ENCODE measurements around the gene TENM4.
A peak's percentile ranks its signal among the peaks of the same experiment; 100 is the strongest.

Gene TENM4

DNA sequence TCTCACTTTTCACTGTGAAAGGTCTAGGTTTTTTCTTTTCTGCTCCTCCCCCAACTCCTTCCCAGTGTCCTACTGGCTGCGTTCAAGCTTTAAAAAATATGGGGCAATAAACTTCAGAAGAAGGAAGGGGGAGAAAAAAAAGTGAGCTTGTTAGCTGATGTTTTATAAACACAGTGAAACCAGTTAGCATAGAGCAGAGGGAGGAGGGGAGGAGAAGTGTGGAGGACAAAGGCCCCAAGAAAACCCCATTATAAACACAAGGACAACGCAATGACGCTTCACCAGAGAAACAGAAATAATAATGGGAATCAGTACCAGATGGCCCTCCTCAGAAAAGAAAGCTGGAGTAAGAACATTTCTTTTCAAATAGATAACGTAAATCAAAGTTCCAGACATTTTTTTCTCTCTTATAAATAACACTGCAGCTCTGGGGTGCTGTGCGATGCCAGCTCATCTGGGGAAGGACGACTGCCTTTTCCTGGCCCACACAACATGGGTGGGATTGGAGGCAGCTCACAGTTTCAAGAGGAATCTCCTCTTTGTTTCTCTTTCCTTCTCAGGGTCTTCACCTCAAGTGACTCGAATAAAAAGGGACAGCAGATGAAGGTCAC is 630.8 kb downstream of the TENM4 start:
- Histone ChIP-seq H3K4me3 (ENCODE audit: insufficient read depth, low read depth, low read length) (no peak overlapping the region), H3K36me3 (ENCODE audit: control insufficient read depth, insufficient read depth, low read length) (peaks cover 18% of the 10 kb centered on the region), H3K27ac (ENCODE audit: insufficient read depth, low read depth, low read length, poor library complexity, severe bottlenecking) (peak overlapping the region; percentile 61), H3K27me3 (ENCODE audit: control insufficient read depth, insufficient read depth, low read length, poor library complexity, severe bottlenecking) (no peaks in the 10 kb centered on the region), H3K9me3 (ENCODE audit: control insufficient read depth, low read length) (no peaks in the 10 kb centered on the region), H3K4me1 (ENCODE audit: control insufficient read depth, insufficient read depth, low read length) (peaks cover 18% of the 10 kb centered on the region)
- WGBS, 2 experiments: 79 to 82% methylated on average over 5 to 7 of the region's 7 CpGs

DNA sequence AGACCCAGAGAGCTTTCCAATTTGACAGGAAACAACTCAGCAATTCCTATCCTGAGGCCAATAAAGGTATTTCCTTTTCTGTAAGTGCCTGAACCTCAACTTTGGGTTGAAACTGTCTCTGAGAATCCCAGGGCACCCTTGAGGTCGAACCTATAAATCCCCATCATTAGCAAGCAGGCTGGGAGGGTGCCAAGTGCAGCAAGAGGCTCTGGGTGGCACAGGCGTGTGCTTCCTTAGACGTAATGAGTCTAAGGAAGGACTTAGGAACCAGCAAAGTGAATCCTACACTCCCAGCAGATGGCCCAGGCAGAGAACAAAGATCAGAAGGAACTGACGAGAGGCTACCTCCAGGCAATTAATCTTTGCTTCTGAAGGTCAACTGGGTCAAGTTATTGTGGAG is 631.9 kb downstream of the TENM4 start:
- Histone ChIP-seq H3K27me3 (ENCODE audit: control insufficient read depth, insufficient read depth, low read length, poor library complexity, severe bottlenecking) (no peaks in the 10 kb centered on the region), H3K27ac (ENCODE audit: insufficient read depth, low read depth, low read length, poor library complexity, severe bottlenecking) (no peak overlapping the region), H3K4me1 (ENCODE audit: control insufficient read depth, insufficient read depth, low read length) (peaks cover 18% of the 10 kb centered on the region), H3K4me3 (ENCODE audit: insufficient read depth, low read depth, low read length) (no peak overlapping the region), H3K36me3 (ENCODE audit: control insufficient read depth, insufficient read depth, low read length) (peaks cover 18% of the 10 kb centered on the region), H3K9me3 (ENCODE audit: control insufficient read depth, low read length) (no peaks in the 10 kb centered on the region)
- 80 to 89% methylated on average over 4 of the region's 4 CpGs for WGBS, 2 experiments

DNA sequence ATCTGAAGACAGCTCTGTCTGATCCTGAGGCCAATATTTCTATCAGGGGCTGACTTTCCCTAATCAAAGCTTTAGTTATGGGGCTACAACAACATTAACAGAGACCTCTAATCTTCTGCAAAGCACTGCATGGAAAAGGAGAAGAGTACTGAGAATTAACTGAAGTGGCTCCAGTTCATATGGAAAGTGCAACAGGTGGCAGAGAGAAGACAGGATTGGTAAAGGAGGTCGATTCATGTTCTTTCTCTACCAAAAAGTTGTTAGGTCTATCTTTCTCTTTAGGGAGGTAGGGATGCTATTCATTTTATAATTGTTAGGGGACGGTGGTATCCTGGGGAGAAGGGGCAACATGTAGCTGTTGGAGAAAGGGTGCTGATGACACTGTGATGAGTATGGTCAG is 633.5 kb downstream of the TENM4 start:
- Histone ChIP-seq H3K4me1 (ENCODE audit: control insufficient read depth, insufficient read depth, low read length) (peaks cover 21% of the 10 kb centered on the region), H3K36me3 (ENCODE audit: control insufficient read depth, insufficient read depth, low read length) (peaks cover 18% of the 10 kb centered on the region), H3K9me3 (ENCODE audit: control insufficient read depth, low read length) (no peaks in the 10 kb centered on the region), H3K4me3 (ENCODE audit: insufficient read depth, low read depth, low read length) (no peak overlapping the region), H3K27ac (ENCODE audit: insufficient read depth, low read depth, low read length, poor library complexity, severe bottlenecking) (no peak overlapping the region), H3K27me3 (ENCODE audit: control insufficient read depth, insufficient read depth, low read length, poor library complexity, severe bottlenecking) (no peaks in the 10 kb centered on the region)
- WGBS, 2 experiments: 90 to 93% methylated on average over 2 of the region's 2 CpGs

DNA sequence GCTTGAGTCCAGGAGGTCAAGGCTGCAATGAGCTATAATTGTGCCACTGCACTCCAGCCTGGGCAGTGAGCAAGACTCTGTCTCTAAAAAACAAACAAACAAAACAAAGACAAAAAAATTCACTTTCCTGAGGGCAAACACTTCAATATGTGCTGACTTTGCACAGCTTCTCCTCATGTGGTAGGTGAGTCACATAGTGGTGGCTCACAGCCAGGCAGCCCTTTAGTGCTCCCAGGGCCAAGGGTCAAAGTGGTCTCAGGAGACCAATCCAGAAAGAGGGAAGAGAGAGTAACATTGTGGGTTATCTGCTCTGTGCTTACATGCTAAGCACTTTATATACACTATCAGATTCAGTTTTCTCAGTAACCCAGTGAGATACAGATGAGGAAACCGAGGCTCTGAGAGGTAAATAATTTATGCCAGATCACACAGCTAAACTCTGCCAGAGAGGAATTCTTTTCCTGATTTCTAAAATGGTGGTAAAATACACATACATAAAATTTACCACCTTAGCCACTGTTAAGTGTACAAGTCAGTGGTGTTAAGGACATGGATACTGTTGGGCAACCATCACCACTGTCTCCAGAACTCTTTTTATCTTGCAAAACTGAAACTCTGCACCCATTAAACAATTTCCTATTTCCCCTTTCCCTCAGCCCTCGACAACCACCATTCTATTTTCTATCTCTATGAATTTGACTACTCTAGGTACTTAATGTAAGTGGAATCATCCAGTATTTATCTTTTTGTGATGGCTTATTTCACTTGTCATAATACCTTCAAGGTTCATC is 634.4 kb downstream of the TENM4 start:
- Histone ChIP-seq H3K27ac (ENCODE audit: insufficient read depth, low read depth, low read length, poor library complexity, severe bottlenecking) (no peak overlapping the region), H3K27me3 (ENCODE audit: control insufficient read depth, insufficient read depth, low read length, poor library complexity, severe bottlenecking) (no peaks in the 10 kb centered on the region), H3K36me3 (ENCODE audit: control insufficient read depth, insufficient read depth, low read length) (peaks cover 12% of the 10 kb centered on the region), H3K4me3 (ENCODE audit: insufficient read depth, low read depth, low read length) (no peak overlapping the region), H3K4me1 (ENCODE audit: control insufficient read depth, insufficient read depth, low read length) (peaks cover 30% of the 10 kb centered on the region), H3K9me3 (ENCODE audit: control insufficient read depth, low read length) (no peaks in the 10 kb centered on the region)
- 50 to 100% methylated on average over 1 to 2 of the region's 2 CpGs for WGBS, 2 experiments

DNA sequence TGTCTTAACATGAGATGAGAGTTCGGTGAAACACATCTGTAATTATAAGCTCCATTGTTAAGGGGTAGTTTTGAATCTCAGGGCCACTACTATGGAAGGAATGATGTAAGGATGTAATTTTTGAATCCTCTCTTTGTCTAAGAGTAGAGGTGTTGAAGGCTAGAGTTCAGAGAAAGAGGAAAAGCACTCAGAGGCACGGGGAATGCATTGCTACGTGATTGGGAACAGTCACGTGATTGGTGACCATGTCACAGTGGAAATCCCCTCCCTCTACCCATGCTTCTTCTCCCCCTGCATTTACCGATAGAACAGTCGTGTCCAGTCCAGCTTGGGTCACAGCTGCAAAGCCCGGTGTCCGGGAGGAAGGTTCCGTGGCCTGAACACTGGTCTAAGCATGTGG is 635.8 kb downstream of the TENM4 start:
- no peaks in the 10 kb centered on the region for H3K27me3 ChIP-seq (ENCODE audit: control insufficient read depth, insufficient read depth, low read length, poor library complexity, severe bottlenecking)
- WGBS, 2 experiments: 93 to 99% methylated on average over 9 of the region's 9 CpGs
- no peak overlapping the region for H3K4me3 ChIP-seq (ENCODE audit: insufficient read depth, low read depth, low read length)
- no peak overlapping the region for H3K27ac ChIP-seq (ENCODE audit: insufficient read depth, low read depth, low read length, poor library complexity, severe bottlenecking)
- H3K9me3 ChIP-seq (ENCODE audit: control insufficient read depth, low read length): no peaks in the 10 kb centered on the region
- H3K36me3 ChIP-seq (ENCODE audit: control insufficient read depth, insufficient read depth, low read length): peaks cover 12% of the 10 kb centered on the region
- H3K4me1 ChIP-seq (ENCODE audit: control insufficient read depth, insufficient read depth, low read length): peaks cover 31% of the 10 kb centered on the region

DNA sequence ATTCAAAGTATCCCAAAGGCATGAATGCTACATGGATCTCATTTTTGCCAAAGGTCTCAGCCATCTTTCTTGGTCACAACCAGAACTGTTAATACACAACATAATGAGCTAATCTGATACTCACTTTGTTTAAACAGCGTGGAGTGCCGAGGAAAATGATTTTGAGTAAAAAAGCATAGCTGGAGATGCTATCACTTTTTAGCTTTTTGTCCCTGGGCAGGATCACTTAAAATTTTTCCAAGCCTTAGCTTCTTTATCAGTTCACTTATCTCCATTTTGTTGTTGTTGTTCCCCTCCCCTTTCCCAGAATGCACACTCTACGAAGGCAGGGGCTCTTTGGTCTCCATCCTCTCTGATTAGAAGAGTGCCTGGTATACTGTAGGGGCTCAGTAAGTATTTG is 636.8 kb downstream of the TENM4 start:
- Histone ChIP-seq H3K4me1 (ENCODE audit: control insufficient read depth, insufficient read depth, low read length) (peaks cover 32% of the 10 kb centered on the region), H3K9me3 (ENCODE audit: control insufficient read depth, low read length) (no peaks in the 10 kb centered on the region), H3K27me3 (ENCODE audit: control insufficient read depth, insufficient read depth, low read length, poor library complexity, severe bottlenecking) (no peaks in the 10 kb centered on the region), H3K36me3 (ENCODE audit: control insufficient read depth, insufficient read depth, low read length) (peaks cover 8% of the 10 kb centered on the region), H3K27ac (ENCODE audit: insufficient read depth, low read depth, low read length, poor library complexity, severe bottlenecking) (no peak overlapping the region), H3K4me3 (ENCODE audit: insufficient read depth, low read depth, low read length) (no peak overlapping the region)
- 94% methylated on average over 2 to 3 of the region's 3 CpGs for WGBS, 2 experiments

DNA sequence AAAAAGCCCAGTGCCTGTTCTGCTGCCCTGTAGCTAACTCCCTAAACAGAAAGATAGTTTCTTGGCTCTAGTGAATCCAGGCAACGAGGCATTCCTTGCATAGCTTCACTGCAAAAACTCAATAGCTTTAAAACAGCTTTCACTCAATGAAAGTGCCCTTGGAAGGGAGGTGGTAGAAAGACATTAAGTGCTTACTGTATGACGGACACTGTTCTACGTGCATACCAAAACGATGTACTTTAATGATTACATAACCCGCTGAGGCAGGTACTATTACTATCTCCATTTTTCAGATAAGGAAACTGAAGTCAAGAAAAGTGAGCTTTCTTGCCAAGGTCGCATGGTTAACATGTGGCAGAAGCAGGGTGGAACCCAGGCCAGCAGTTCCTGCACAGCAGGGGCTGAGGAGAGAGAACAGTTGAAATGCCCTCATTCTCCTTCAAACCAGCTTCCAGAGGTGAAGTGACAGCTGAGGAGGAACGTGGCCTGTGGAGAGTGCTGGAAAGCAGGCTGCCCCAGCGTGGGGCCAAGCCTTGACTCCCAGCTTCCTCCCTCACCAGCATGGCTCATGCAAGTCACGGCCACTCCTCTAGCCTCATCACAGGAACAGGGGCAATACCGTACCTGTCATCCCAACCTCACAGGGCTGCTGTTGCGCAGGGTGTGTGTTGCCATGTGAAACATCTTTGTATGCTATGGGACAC is 638.6 kb downstream of the TENM4 start:
- 66 to 67% methylated on average over 11 of the region's 11 CpGs for WGBS, 2 experiments
- Histone ChIP-seq H3K4me3 (ENCODE audit: insufficient read depth, low read depth, low read length) (no peak overlapping the region), H3K27ac (ENCODE audit: insufficient read depth, low read depth, low read length, poor library complexity, severe bottlenecking) (no peak overlapping the region), H3K9me3 (ENCODE audit: control insufficient read depth, low read length) (no peaks in the 10 kb centered on the region), H3K36me3 (ENCODE audit: control insufficient read depth, insufficient read depth, low read length) (peaks cover 8% of the 10 kb centered on the region), H3K27me3 (ENCODE audit: control insufficient read depth, insufficient read depth, low read length, poor library complexity, severe bottlenecking) (no peaks in the 10 kb centered on the region), H3K4me1 (ENCODE audit: control insufficient read depth, insufficient read depth, low read length) (peaks cover 32% of the 10 kb centered on the region)

DNA sequence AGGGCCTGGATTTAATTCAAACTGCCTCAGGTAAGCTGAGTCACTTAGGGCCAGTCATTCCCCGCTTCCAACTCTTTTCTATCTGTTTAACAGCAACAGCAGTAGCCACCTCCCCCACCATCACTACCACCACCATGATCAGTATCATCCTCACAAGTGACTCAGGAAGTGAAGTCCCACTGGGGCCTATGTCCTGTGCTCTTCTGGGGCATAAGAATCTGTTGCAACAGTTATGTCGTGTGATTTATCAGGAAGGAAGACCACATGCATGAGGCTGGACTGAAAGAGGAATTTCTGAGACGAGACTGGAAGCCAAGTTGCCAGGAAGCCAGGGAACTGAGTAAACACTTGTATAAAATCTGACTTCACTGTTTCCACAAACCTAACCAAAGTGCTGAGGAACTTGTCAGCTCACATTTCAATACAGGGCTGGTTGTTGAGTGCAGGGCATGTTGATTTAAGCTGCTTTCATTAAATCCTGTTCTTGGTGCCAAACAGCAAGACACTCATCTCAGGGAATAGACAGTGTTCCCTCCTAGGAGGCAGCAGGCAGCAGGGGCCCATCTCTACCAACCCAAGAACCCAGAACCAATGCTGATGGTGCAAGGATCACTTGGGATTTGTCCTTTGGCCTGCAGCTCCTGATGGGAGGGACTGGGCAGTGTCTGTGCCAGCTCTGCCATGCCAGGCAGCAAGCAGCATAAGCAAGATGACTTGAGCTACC is 639.5 kb downstream of the TENM4 start:
- H3K4me1 ChIP-seq (ENCODE audit: control insufficient read depth, insufficient read depth, low read length): peaks cover 32% of the 10 kb centered on the region
- peak overlapping the region; percentile 46 for H3K27ac ChIP-seq (ENCODE audit: insufficient read depth, low read depth, low read length, poor library complexity, severe bottlenecking)
- H3K4me3 ChIP-seq (ENCODE audit: insufficient read depth, low read depth, low read length): no peak overlapping the region
- H3K9me3 ChIP-seq (ENCODE audit: control insufficient read depth, low read length): no peaks in the 10 kb centered on the region
- 77 to 78% methylated on average over 2 of the region's 3 CpGs for WGBS, 2 experiments
- H3K36me3 ChIP-seq (ENCODE audit: control insufficient read depth, insufficient read depth, low read length): peaks cover 13% of the 10 kb centered on the region
- H3K27me3 ChIP-seq (ENCODE audit: control insufficient read depth, insufficient read depth, low read length, poor library complexity, severe bottlenecking): no peaks in the 10 kb centered on the region

DNA sequence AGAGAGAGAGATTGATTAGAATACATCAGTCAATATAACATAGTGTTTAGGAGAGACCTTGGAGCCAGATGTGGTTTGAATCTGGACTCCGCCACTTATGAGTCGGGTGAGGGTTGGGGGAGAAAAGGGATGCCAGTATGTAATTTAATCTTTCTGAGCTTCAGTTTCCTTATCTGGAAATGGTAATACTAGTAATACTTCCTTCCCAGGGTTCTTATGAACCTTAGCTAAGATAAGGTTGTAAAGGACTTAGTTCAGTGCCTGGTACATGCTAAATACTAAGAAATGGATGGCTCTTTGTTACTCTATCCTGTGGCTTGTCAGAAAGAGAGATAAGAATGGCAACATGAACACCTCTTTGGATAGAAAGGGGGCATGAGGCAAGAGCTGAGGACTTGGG is 640.1 kb downstream of the TENM4 start:
- Histone ChIP-seq H3K27ac (ENCODE audit: insufficient read depth, low read depth, low read length, poor library complexity, severe bottlenecking) (no peak overlapping the region), H3K36me3 (ENCODE audit: control insufficient read depth, insufficient read depth, low read length) (peaks cover 12% of the 10 kb centered on the region), H3K27me3 (ENCODE audit: control insufficient read depth, insufficient read depth, low read length, poor library complexity, severe bottlenecking) (no peaks in the 10 kb centered on the region), H3K4me3 (ENCODE audit: insufficient read depth, low read depth, low read length) (no peak overlapping the region), H3K9me3 (ENCODE audit: control insufficient read depth, low read length) (no peaks in the 10 kb centered on the region), H3K4me1 (ENCODE audit: control insufficient read depth, insufficient read depth, low read length) (peaks cover 32% of the 10 kb centered on the region)
- WGBS, 2 experiments: 91 to 95% methylated on average over 2 of the region's 2 CpGs

Measured in ectodermal cell (in vitro differentiated cells).